Uterus (tissue), 4 donors: ENCODE data around the gene MAP3K14. TPM values are rescaled to one million over a fixed set of nuclear protein-coding genes. Genes with fewer than 3 reads are reported as not detected.

Source experiments
- DNase-seq, 2 donors: peaks; one replicate each; pipeline ENCODE4 v3.0.0-alpha.2; 2019 to 2020
- H3K27ac ChIP-seq, 2 donors: fragments of 200-600 bp; sonication (generic); 1 replicate in 1 of 2; 2 replicates in 1 of 2; pipeline ENCODE4 v1.5.1; 2016 to 2018
- H3K27me3 ChIP-seq, 2 donors: fragments of 200-600 bp; sonication (generic); one replicate each; pipeline ENCODE4 v1.5.1; 2018 to 2019; ENCODE audit warnings: control low read depth in 1 of 2
- H3K36me3 ChIP-seq, 2 donors: fragments of 200-600 bp; sonication (generic); one replicate each; pipeline ENCODE4 v1.5.1; 2019; ENCODE audit warnings: control low read depth in 1 of 2
- H3K4me1 ChIP-seq, 2 donors: fragments of 200-600 bp; sonication (generic); one replicate each; pipeline ENCODE4 v1.5.1; 2018 to 2019; ENCODE audit warnings: control low read depth in 1 of 2
- H3K4me3 ChIP-seq, 2 donors: fragments of 200-600 bp; sonication (generic); 1 replicate in 1 of 2; 2 replicates in 1 of 2; pipeline ENCODE4 v1.5.1; 2018 to 2019; ENCODE audit warnings: mild to moderate bottlenecking in 1 of 2
- H3K9me3 ChIP-seq, 2 donors: fragments of 200-600 bp; sonication (generic); one replicate each; pipeline ENCODE4 v1.5.1; 2019; ENCODE audit warnings: control low read depth in 1 of 2
- POLR2A ChIP-seq, 2 donors: fragments of 450-650 bp; IDR thresholded peaks; one replicate each; pipeline ENCODE4 v1.6.1; 2016; ENCODE audit warnings: antibody characterized with exemption in 2 of 2, mild to moderate bottlenecking in 1 of 2, moderate library complexity in 1 of 2
- intact Hi-C: fragments of 100-400 bp; cut with DNase I; formaldehyde crosslinking; loops from one replicate; pipeline ENCODE4 v1.15.1; 2023; ENCODE audit warnings: low total_unique reads
- total RNA-seq, 4 donors: library from RNA; depleted of rRNA in 3 of 4; stranded (reverse); fragments of >200 nt in 3 of 4; gene quantifications; one replicate each; pipeline versions ENCODE4 v1.1.0 to v1.2.4, GENCODE V29; 2014 to 2023
- TF ChIP-seq, protein P1 (sequence below), 4 experiments: fragments of 200-600 bp in 2 of 4; fragments of 450-650 bp in 2 of 4; sonication (generic) in 2 of 4; IDR thresholded peaks; one replicate each; pipeline ENCODE4 v1.5.1; 2016 to 2019; ENCODE audit warnings: antibody characterized with exemption in 4 of 4, mild to moderate bottlenecking in 2 of 4, moderate library complexity in 1 of 4
- donor health status: DM: yes; HTN: yes; CAD: no.

Gene MAP3K14
- total RNA-seq, 4 donors from 2014 or later = 1.0 to 22.1 (median 4.9) TPM

DNA sequence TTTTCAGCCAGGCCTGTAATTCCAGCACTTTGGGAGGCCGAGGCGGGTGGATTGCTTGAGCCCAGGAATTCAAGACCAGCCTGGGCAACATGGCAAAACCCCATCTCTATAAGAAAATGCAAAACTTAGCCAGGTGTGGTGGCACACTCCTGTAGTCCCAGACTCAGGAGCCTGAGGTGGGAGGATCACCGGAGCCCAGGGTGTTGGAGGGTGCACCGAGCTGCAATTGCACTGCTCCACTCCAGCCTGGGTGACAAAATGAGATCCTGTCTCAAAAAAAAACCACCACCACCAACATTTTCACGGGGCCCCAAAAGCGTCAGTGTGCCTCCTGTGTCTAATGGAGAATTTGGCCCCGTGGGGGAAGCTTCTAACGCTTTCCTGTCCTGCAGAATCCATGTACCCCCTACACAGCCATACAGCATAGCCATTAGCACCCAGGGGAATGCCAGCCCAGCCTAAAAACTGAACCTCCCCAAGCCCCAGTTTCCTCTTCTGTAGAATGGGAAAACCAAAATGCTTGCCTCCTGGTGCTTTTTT is 22.2 kb upstream of the MAP3K14 start:
- Histone ChIP-seq H3K27me3 (no peaks in the 10 kb centered on the region), H3K4me1 (no peaks in the 10 kb centered on the region), H3K4me3 (no peak overlapping the region), H3K27ac (peak overlapping the region in 1 of 2 donors; percentile 81), H3K9me3 (no peaks in the 10 kb centered on the region), H3K36me3 (no peaks in the 10 kb centered on the region)
- no peak for DNase-seq
- intact Hi-C loops = no loop called here
- TF ChIP-seq, protein P1, sequence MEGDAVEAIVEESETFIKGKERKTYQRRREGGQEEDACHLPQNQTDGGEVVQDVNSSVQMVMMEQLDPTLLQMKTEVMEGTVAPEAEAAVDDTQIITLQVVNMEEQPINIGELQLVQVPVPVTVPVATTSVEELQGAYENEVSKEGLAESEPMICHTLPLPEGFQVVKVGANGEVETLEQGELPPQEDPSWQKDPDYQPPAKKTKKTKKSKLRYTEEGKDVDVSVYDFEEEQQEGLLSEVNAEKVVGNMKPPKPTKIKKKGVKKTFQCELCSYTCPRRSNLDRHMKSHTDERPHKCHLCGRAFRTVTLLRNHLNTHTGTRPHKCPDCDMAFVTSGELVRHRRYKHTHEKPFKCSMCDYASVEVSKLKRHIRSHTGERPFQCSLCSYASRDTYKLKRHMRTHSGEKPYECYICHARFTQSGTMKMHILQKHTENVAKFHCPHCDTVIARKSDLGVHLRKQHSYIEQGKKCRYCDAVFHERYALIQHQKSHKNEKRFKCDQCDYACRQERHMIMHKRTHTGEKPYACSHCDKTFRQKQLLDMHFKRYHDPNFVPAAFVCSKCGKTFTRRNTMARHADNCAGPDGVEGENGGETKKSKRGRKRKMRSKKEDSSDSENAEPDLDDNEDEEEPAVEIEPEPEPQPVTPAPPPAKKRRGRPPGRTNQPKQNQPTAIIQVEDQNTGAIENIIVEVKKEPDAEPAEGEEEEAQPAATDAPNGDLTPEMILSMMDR (IDR thresholded peaks at IDR 0.05) = no peak
- TF ChIP-seq POLR2A (IDR thresholded peaks at IDR 0.05) = no peak

DNA sequence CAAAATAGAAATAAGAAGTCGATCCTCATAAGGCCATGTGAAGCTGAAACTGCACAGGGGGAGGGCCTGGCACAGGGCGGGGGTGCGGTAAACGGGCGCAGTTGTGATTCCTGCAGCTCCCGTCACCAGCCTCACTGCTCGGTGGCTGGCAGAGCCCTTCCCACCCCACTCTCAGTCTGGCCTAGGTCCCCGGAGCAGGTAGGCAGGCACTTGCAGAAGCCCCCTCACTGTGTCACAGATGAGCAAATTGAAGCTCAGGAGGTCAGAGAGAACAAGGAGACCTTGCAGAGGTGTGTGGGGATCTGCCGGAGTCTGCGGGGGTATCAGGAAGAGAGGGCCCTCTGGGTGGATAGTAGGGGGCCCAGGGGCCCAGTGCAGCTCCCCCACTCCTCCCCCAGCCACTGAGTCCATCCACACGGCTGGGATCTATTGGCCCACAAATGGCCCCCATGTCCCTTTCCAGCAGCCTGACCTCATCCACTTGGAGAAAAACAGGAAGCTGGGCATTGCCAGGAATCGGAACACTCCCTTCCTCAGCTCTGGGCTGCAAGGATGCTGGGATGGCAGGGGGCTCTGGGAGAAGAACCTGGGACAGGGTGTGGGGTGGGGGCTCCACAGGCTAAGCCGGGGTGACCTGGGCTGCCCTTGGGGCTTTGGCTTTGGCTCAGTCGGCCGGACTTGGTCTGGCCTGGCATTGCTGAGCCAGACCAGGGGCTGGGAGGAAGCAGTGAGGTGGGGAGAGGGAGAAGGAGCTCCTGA is 21.4 kb upstream of the MAP3K14 start:
- TF ChIP-seq POLR2A (IDR thresholded peaks at IDR 0.05) = no peak
- TF ChIP-seq, protein P1 (IDR thresholded peaks at IDR 0.05) = no peak
- H3K27ac ChIP-seq = peak overlapping the region; percentile 50 to 81

DNA sequence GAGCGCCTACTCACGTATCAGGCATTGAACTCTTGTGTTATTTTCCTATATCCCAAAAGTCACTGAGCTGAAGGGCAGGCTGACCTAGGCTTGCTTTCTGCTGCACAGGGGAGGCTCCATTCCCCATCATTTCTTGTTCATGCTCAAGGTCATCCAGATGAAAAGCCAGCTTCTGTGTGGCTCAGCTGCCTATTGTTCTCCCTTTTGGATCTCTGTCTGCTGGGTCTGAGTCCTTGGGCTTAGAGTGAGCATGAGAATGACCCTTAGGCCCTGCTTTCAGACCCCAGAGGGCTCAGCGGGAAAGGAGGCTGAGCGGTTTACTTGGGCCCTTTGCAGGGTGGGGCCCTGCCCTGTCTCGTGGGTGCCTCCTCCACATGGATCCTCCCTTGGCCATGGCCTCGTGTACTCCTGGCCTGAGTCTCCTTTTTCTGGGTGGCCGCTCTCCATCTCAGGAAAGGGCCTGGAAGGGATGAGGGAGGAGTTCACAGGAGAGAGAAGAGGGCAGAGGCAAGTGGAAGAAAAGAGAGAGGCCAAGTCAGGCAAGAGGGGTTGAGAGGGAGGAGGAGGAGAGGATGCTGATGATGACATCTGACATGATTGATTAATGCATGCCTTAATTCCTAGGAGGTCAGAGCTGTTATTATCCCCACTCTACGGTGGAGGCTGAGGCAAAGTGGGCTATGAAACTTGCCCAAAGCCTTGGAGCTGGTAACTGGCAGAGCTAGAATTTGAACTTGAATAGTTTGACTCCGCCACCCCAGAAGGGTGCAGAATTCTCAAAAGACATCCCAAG is 19.8 kb upstream of the MAP3K14 start:
- H3K36me3 ChIP-seq = no peaks in the 10 kb centered on the region
- intact Hi-C loops = no loop called here
- H3K4me1 ChIP-seq = no peaks in the 10 kb centered on the region
- peak in 1 of 2 donors; percentile 5 for DNase-seq
- TF ChIP-seq, protein P1 (IDR thresholded peaks at IDR 0.05) = no peak
- no peak for TF ChIP-seq POLR2A (IDR thresholded peaks at IDR 0.05)
- no peak overlapping the region for H3K27ac ChIP-seq
- no peak overlapping the region for H3K4me3 ChIP-seq
- no peaks in the 10 kb centered on the region for H3K9me3 ChIP-seq
- no peaks in the 10 kb centered on the region for H3K27me3 ChIP-seq

More for the DNA sequence above, 21.4 kb upstream of the MAP3K14 start:
- Histone ChIP-seq H3K36me3 (no peaks in the 10 kb centered on the region), H3K4me3 (no peak overlapping the region), H3K4me1 (no peaks in the 10 kb centered on the region), H3K27me3 (no peaks in the 10 kb centered on the region), H3K9me3 (no peaks in the 10 kb centered on the region)
- DNase-seq = peak in 1 of 2 donors; percentile 28
- intact Hi-C loops = no loop called here

DNA sequence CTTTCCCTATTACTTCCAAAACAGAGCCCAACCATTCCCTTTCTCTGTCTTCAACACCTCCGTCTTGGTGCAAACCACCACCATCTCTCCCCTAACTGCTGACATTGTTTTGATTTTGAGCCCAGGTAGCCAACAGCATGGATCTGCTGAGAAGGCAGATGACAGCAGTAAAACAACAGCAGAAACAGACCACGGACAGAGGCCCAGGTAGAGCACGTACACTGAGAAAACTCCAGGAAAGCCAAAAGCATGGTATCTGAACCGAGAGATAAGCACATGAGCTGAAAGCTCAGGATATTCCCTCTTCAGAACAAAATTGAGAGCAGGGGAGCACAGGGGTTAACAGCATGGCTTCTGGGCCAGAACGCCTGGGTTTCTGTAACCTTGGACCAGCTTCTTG is 18.9 kb upstream of the MAP3K14 start:
- H3K27me3 ChIP-seq = no peaks in the 10 kb centered on the region
- H3K9me3 ChIP-seq = no peaks in the 10 kb centered on the region
- H3K4me3 ChIP-seq = no peak overlapping the region
- H3K36me3 ChIP-seq = no peaks in the 10 kb centered on the region
- H3K4me1 ChIP-seq = no peaks in the 10 kb centered on the region
- DNase-seq = peak in 1 of 2 donors; percentile 1
- intact Hi-C loops = no loop called here
- no peak overlapping the region for H3K27ac ChIP-seq
- TF ChIP-seq, protein P1 (IDR thresholded peaks at IDR 0.05) = no peak
- TF ChIP-seq POLR2A (IDR thresholded peaks at IDR 0.05) = no peak
